Fibroblast of lung (primary cell): Measurements from ENCODE around the gene SULT4A1. TPM values are rescaled to one million over a fixed set of nuclear protein-coding genes. Genes with fewer than 3 reads are reported as not detected.
A peak's percentile ranks its signal among the peaks of the same experiment; 100 is the strongest.

Experiments
- DNase-seq, 2 donors: peaks; one replicate each; pipeline versions ENCODE4 v3.0.0 to v3.0.0-alpha.2; 2010; ENCODE audit warnings: low read depth in 2 of 2
- H2AFZ ChIP-seq: 2 replicates; pipeline ENCODE4 v1.5.1; 2012; ENCODE audit warnings: low read length, control low read depth, inconsistent platforms
- H3K27ac ChIP-seq: 2 replicates; pipeline ENCODE4 v1.5.1; 2011; ENCODE audit warnings: low read length, control low read depth; ENCODE audit not compliant: insufficient read depth
- H3K27me3 ChIP-seq: 2 replicates; pipeline ENCODE4 v1.5.1; 2011; ENCODE audit warnings: mild to moderate bottlenecking, low read length; ENCODE audit not compliant: control insufficient read depth, insufficient read depth
- H3K36me3 ChIP-seq: 2 replicates; pipeline ENCODE4 v1.5.1; 2011; ENCODE audit warnings: low read length; ENCODE audit not compliant: control insufficient read depth, insufficient read depth
- H3K4me1 ChIP-seq: 2 replicates; pipeline ENCODE4 v1.5.1; 2011; ENCODE audit warnings: low read length; ENCODE audit not compliant: control insufficient read depth, insufficient read depth; ENCODE audit errors: extremely low read depth
- H3K4me2 ChIP-seq: 2 replicates; pipeline ENCODE4 v1.5.1; 2011; ENCODE audit warnings: low read length, control low read depth; ENCODE audit not compliant: insufficient read depth; ENCODE audit errors: extremely low read depth
- H3K4me3 ChIP-seq, 4 experiments: fragments of 200-600 bp in 1 of 4; sonication (generic) in 1 of 4; replicated peaks in 1 of 4; 2 replicates each; pipeline ENCODE4 v1.5.1; 2011 to 2016; ENCODE audit warnings: low read length in 4 of 4, low read depth in 3 of 4, mild to moderate bottlenecking in 3 of 4, control low read depth in 2 of 4, inconsistent platforms in 1 of 4, mixed read lengths in 1 of 4; ENCODE audit not compliant: insufficient read depth in 1 of 4; ENCODE audit errors: control extremely low read depth in 1 of 4
- H3K79me2 ChIP-seq: 2 replicates; pipeline ENCODE4 v1.5.1; 2012; ENCODE audit warnings: mild to moderate bottlenecking, low read length, inconsistent platforms; ENCODE audit not compliant: control insufficient read depth, insufficient read depth
- H3K9ac ChIP-seq: 2 replicates; pipeline ENCODE4 v1.5.1; 2011; ENCODE audit warnings: mild to moderate bottlenecking, low read length, control low read depth; ENCODE audit not compliant: insufficient read depth
- H3K9me3 ChIP-seq: 2 replicates; pipeline ENCODE4 v1.5.1; 2012; ENCODE audit warnings: low read depth, low read length; ENCODE audit not compliant: control insufficient read depth, insufficient read depth
- H4K20me1 ChIP-seq: 2 replicates; pipeline ENCODE4 v1.5.1; 2011; ENCODE audit warnings: low read length; ENCODE audit not compliant: control insufficient read depth, insufficient read depth; ENCODE audit errors: extremely low read depth
- EZH2 ChIP-seq: IDR thresholded peaks from 2 replicates; pipeline ENCODE4 v1.5.1; 2012; ENCODE audit warnings: low read length, control low read depth, mild to moderate bottlenecking; ENCODE audit errors: missing control alignments
- polyA plus RNA-seq, 2 donors: library from polyadenylated mRNA; depleted of rRNA in 1 of 2; stranded (reverse) in 1 of 2; unstranded in 1 of 2; fragments of >200 nt; gene quantifications; 2 replicates each; pipeline ENCODE4 v1.2.1, GENCODE V29; 2011 to 2012; ENCODE audit warnings: missing spikeins in 1 of 2
- total RNA-seq: library from RNA; depleted of rRNA; stranded (reverse); fragments of >200 nt; gene quantifications from 2 replicates; pipeline ENCODE4 v1.2.1, GENCODE V29; 2014
- TF ChIP-seq, protein P1 (sequence below), 2 donors: IDR thresholded peaks in 1 of 2; conservative IDR thresholded peaks in 1 of 2; 1 replicate in 1 of 2; 2 replicates in 1 of 2; pipeline ENCODE4 v1.5.1; 2011 to 2012; ENCODE audit warnings: low read length in 2 of 2, control low read depth in 1 of 2, inconsistent platforms in 1 of 2, low read depth in 1 of 2, mild to moderate bottlenecking in 1 of 2

The SULT4A1 gene
- total and polyA plus RNA-seq, 2 donors (not counting 1 experiment from before 2014, with no cell fraction given): 0.16 to 0.50 TPM

GRCh38 chr22:43819421-43819921 lies 42.8 kb downstream of the SULT4A1 start:
- Histone ChIP-seq H3K79me2 (no peaks in the 10 kb centered on the region), H3K4me2 (no peak overlapping the region), H3K4me3 (no peak overlapping the region), H3K27ac (no peak overlapping the region), H3K9me3 (no peaks in the 10 kb centered on the region), H3K9ac (no peak overlapping the region), H2AFZ (no peak overlapping the region), H4K20me1 (no peaks in the 10 kb centered on the region), H3K36me3 (no peaks in the 10 kb centered on the region), H3K4me1 (no peaks in the 10 kb centered on the region), H3K27me3 (no peaks in the 10 kb centered on the region)
- DNase-seq: peak in 1 of 2 donors; percentile 24
- TF ChIP-seq, protein P1, sequence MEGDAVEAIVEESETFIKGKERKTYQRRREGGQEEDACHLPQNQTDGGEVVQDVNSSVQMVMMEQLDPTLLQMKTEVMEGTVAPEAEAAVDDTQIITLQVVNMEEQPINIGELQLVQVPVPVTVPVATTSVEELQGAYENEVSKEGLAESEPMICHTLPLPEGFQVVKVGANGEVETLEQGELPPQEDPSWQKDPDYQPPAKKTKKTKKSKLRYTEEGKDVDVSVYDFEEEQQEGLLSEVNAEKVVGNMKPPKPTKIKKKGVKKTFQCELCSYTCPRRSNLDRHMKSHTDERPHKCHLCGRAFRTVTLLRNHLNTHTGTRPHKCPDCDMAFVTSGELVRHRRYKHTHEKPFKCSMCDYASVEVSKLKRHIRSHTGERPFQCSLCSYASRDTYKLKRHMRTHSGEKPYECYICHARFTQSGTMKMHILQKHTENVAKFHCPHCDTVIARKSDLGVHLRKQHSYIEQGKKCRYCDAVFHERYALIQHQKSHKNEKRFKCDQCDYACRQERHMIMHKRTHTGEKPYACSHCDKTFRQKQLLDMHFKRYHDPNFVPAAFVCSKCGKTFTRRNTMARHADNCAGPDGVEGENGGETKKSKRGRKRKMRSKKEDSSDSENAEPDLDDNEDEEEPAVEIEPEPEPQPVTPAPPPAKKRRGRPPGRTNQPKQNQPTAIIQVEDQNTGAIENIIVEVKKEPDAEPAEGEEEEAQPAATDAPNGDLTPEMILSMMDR (conservative IDR thresholded peaks at IDR 0.05 in 1 of 2, IDR thresholded peaks at IDR 0.05 in 1 of 2; ENCODE audit: low read depth in 1 of 2, low read length in 2 of 2): no peak
- no peak for TF ChIP-seq EZH2

GRCh38 chr22:43818981-43819380 lies 43.3 kb downstream of the SULT4A1 start:
- Histone ChIP-seq H2AFZ (no peak overlapping the region), H3K4me2 (no peak overlapping the region), H4K20me1 (no peaks in the 10 kb centered on the region), H3K4me3 (no peak overlapping the region), H3K36me3 (no peaks in the 10 kb centered on the region), H3K4me1 (no peaks in the 10 kb centered on the region), H3K9me3 (no peaks in the 10 kb centered on the region), H3K9ac (no peak overlapping the region), H3K27me3 (no peaks in the 10 kb centered on the region), H3K79me2 (no peaks in the 10 kb centered on the region), H3K27ac (no peak overlapping the region)
- TF ChIP-seq, protein P1 (conservative IDR thresholded peaks at IDR 0.05 in 1 of 2, IDR thresholded peaks at IDR 0.05 in 1 of 2; ENCODE audit: low read depth in 1 of 2, low read length in 2 of 2): no peak
- no peak for TF ChIP-seq EZH2
- DNase-seq: no peak

- Histone ChIP-seq H3K27ac (no peak overlapping the region), H3K4me1 (peaks cover 3% of the 10 kb centered on the region), H3K4me3 (no peak overlapping the region), H3K9me3 (no peaks in the 10 kb centered on the region), H3K79me2 (peaks cover 2% of the 10 kb centered on the region), H3K36me3 (no peaks in the 10 kb centered on the region), H4K20me1 (no peaks in the 10 kb centered on the region), H2AFZ (no peak overlapping the region), H3K27me3 (no peaks in the 10 kb centered on the region), H3K9ac (no peak overlapping the region), H3K4me2 (no peak overlapping the region)
- DNase-seq: no peak
- TF ChIP-seq EZH2: no peak
- TF ChIP-seq, protein P1 (conservative IDR thresholded peaks at IDR 0.05 in 1 of 2, IDR thresholded peaks at IDR 0.05 in 1 of 2; ENCODE audit: low read depth in 1 of 2, low read length in 2 of 2): no peak
These were observed 44.9 kb downstream of the SULT4A1 start for GRCh38 chr22:43817402-43817801.
